ENCODE results near the gene DLGAP4. TPM values are rescaled to one million over a fixed set of nuclear protein-coding genes. Genes with fewer than 3 reads are reported as not detected.

DLGAP4 gene
- total RNA-seq, 1 experiment from 2014 or later = 40.3 TPM

DNA sequence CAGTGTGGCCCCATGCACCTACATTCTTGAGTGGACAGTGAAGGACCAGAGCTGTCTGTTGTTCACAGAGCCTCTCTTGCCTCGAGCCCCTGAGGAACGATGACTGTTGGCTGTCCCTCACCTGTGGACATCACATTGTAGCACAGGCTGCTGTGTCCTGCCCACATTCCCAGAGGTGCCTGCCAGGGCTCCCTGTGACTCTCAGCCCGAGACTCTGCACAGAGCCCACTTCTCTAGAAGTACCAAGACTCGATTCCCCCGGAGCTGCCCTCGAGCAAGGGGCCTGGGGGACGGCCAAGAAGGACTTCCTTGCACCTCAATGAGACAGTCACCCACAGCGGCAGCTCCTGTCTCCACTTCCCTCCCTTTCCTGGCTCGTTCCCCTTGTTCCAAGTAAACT lies 28.6 kb upstream of the DLGAP4 start:
- no peaks in the 10 kb centered on the region for H3K9me2 ChIP-seq (ENCODE audit: insufficient read depth)
- H3K4me1 ChIP-seq (ENCODE audit: control insufficient read depth in 1 of 2, insufficient read depth in 2 of 2, low read length in 2 of 2) = no peaks in the 10 kb centered on the region
- BruUV-seq (replicated peaks) = no TSS peak
- no peak overlapping the region for H3K4me2 ChIP-seq (ENCODE audit: low read length)
- H3K36me3 ChIP-seq (ENCODE audit: control insufficient read depth in 1 of 2, insufficient read depth in 2 of 2, low read length in 2 of 2) = no peaks in the 10 kb centered on the region
- H3K27me3 ChIP-seq (ENCODE audit: insufficient read depth, low read length) = no peaks in the 10 kb centered on the region
- H2AFZ ChIP-seq (ENCODE audit: low read depth, low read length, poor library complexity, severe bottlenecking) = no peak overlapping the region
- no peak overlapping the region for H3K4me3 ChIP-seq (replicated peaks in 1 of 2; ENCODE audit: low read depth in 1 of 2, low read length in 2 of 2)
- POLR2A ChIA-PET = no interaction called here
- CTCF ChIA-PET = no interaction called here
- no peak overlapping the region for H3K9ac ChIP-seq (ENCODE audit: low read length)
- H4K20me1 ChIP-seq (ENCODE audit: insufficient read depth) = no peaks in the 10 kb centered on the region
- intact Hi-C loops (cut with micrococcal nuclease) = no loop called here
- RAD21 ChIA-PET (ENCODE audit: low non-redundant PET in 1 of 2, low total read pairs in 2 of 2, uncharacterized antibody in 2 of 2, unreplicated experiment in 2 of 2) = no interaction called here
- no peak overlapping the region for H3K27ac ChIP-seq (ENCODE audit: low read depth, low read length)
- H3K9me3 ChIP-seq (ENCODE audit: control insufficient read depth in 1 of 2, insufficient read depth in 1 of 2, low read depth in 1 of 2, low read length in 2 of 2) = no peaks in the 10 kb centered on the region
- TF ChIP-seq CBX3 (IDR thresholded peaks at IDR 0.05; ENCODE audit: low read depth) (no peak), RAD21 (IDR thresholded peaks at IDR 0.05; ENCODE audit: low read depth) (no peak), SRF (IDR thresholded peaks at IDR 0.05; ENCODE audit: low read depth) (no peak), ELF1 (IDR thresholded peaks at IDR 0.05; ENCODE audit: borderline replicate concordance, low read depth) (no peak), POLR2A (IDR thresholded peaks at IDR 0.05; ENCODE audit: borderline replicate concordance, extremely low read depth, insufficient read depth, insufficient read length) (no peak), ZNF274 (IDR thresholded peaks at IDR 0.05; ENCODE audit: low read depth, low read length) (no peak), SIN3A (IDR thresholded peaks at IDR 0.05; ENCODE audit: low read depth) (no peak), ZBTB33 (IDR thresholded peaks at IDR 0.05; ENCODE audit: extremely low read depth, insufficient replicate concordance, low read length) (no peak), FOSL1 (IDR thresholded peaks at IDR 0.05; ENCODE audit: low read depth) (no peak), YY1 (IDR thresholded peaks at IDR 0.05; ENCODE audit: extremely low read depth, insufficient replicate concordance, low read depth, low read length) (no peak), ZFX (IDR thresholded peaks at IDR 0.05) (no peak), TCF7L2 (IDR thresholded peaks at IDR 0.05; ENCODE audit: borderline replicate concordance, extremely low read depth, insufficient read depth, insufficient read length) (no peak), EZH2 (IDR thresholded peaks at IDR 0.05) (no peak), REST (IDR thresholded peaks at IDR 0.05; ENCODE audit: low read depth) (no peak), SP1 (IDR thresholded peaks at IDR 0.05; ENCODE audit: low read depth) (no peak), POLR2AphosphoS5 (IDR thresholded peaks at IDR 0.05; ENCODE audit: low read depth, low read length) (no peak), ATF3 (IDR thresholded peaks at IDR 0.05) (no peak), EZH2phosphoT487 (IDR thresholded peaks at IDR 0.05; ENCODE audit: borderline replicate concordance) (no peak)
- no peaks in the 10 kb centered on the region for H3K79me2 ChIP-seq (ENCODE audit: insufficient read depth, low read length)
- ATAC-seq (no peak), DNase-seq (ENCODE audit: low read depth, low spot score) (no peak)
